Natural killer cell (primary cell): ENCODE measurements around the gene TMEM185B. TPM values are rescaled to one million over a fixed set of nuclear protein-coding genes. Genes with fewer than 3 reads are reported as not detected.

ENCODE experiments used
- ATAC-seq, 3 donors: fragments of 150-1000 bp in 2 of 3; fragments of 200-7000 bp in 1 of 3; cut with Tn5 transposase; 1 replicate in 1 of 3; 2 replicates in 2 of 3; pipeline ENCODE4 v1.10.0; 2021; ENCODE audit warnings: mild to moderate bottlenecking in 2 of 3, moderate library complexity in 2 of 3
- DNase-seq, 2 donors: peaks; one replicate each; pipeline versions ENCODE4 v3.0.0 to v3.0.0-alpha.2; 2013 to 2021; ENCODE audit warnings: mixed read lengths in 1 of 2
- H3K27ac ChIP-seq: one replicate; pipeline ENCODE4 v1.5.1; 2013; ENCODE audit warnings: mild to moderate bottlenecking, low read length
- H3K27me3 ChIP-seq: one replicate; pipeline ENCODE4 v1.6.1; 2013; ENCODE audit warnings: low read length; ENCODE audit not compliant: control insufficient read depth, insufficient read depth
- H3K36me3 ChIP-seq: one replicate; pipeline ENCODE4 v1.6.1; 2013; ENCODE audit warnings: low read length; ENCODE audit not compliant: control insufficient read depth, insufficient read depth
- H3K4me1 ChIP-seq: one replicate; pipeline ENCODE4 v1.6.1; 2013; ENCODE audit warnings: low read length; ENCODE audit not compliant: control insufficient read depth, insufficient read depth
- H3K4me3 ChIP-seq: one replicate; pipeline ENCODE4 v1.5.1; 2013; ENCODE audit warnings: low read length
- H3K9me3 ChIP-seq: one replicate; pipeline ENCODE4 v1.6.1; 2013; ENCODE audit warnings: low read length; ENCODE audit not compliant: control insufficient read depth, insufficient read depth
- H3K27ac Mint-ChIP-seq, 2 donors: one replicate each; pipeline ENCODE4 v1.8.0; 2022; ENCODE audit warnings: mild to moderate bottlenecking in 2 of 2, mixed read lengths in 2 of 2, moderate library complexity in 1 of 2
- H3K27me3 Mint-ChIP-seq, 2 donors: one replicate each; pipeline ENCODE4 v1.8.0; 2022; ENCODE audit warnings: low read depth in 2 of 2, mixed read lengths in 2 of 2
- H3K36me3 Mint-ChIP-seq: one replicate; pipeline ENCODE4 v1.8.0; 2022; ENCODE audit warnings: mixed read lengths
- H3K4me1 Mint-ChIP-seq, 2 donors: one replicate each; pipeline ENCODE4 v1.8.0; 2022; ENCODE audit warnings: mixed read lengths in 2 of 2
- H3K4me3 Mint-ChIP-seq: one replicate; pipeline ENCODE4 v1.8.0; 2022; ENCODE audit warnings: mild to moderate bottlenecking, moderate library complexity, mixed read lengths
- H3K9me3 Mint-ChIP-seq, 2 donors: one replicate each; pipeline ENCODE4 v1.8.0; 2022; ENCODE audit warnings: mixed read lengths in 2 of 2
- CTCF ChIP-seq: fragments of 200-600 bp; IDR thresholded peaks from one replicate; pipeline ENCODE4 v1.8.0; 2022; ENCODE audit warnings: antibody characterized with exemption
- WGBS: methylation state at CpG from one replicate; pipeline ENCODE4 v1.1.7; 2013; ENCODE audit warnings: missing lambda C conversion rate; ENCODE audit not compliant: insufficient coverage; 5-methylcytosine and 5-hydroxymethylcytosine counted together
- intact Hi-C: fragments of 100-400 bp; cut with micrococcal nuclease; formaldehyde crosslinking; loops from one replicate; pipeline ENCODE4 v1.14.2; 2022
- total RNA-seq, 4 donors: library from RNA; stranded (reverse); fragments of 120-200 nt in 1 of 4; gene quantifications; one replicate each; pipeline versions ENCODE4 v1.2.3 to v1.2.4, GENCODE V29; 2013 to 2022

TMEM185B gene
- total RNA-seq, 3 donors from 2014 or later (not counting 1 experiment from before 2014, with no cell fraction given) = 19.9 to 25.2 (median 19.9) TPM

- no peaks in the 10 kb centered on the region for H3K36me3 ChIP-seq
- H3K27me3 ChIP-seq = no peaks in the 10 kb centered on the region
- Mint-ChIP-seq H3K27ac (no peak overlapping the region), H3K27me3 (peaks cover 7 to 13% of the 10 kb centered on the region in 2 donors), H3K36me3 (no peaks in the 10 kb centered on the region), H3K9me3 (no peaks in the 10 kb centered on the region), H3K4me3 (no peak overlapping the region), H3K4me1 (peaks cover 37 to 44% of the 10 kb centered on the region in 2 donors)
- WGBS = 86% methylated on average over 3 of the region's 3 CpGs
- ATAC-seq = no peak
- intact Hi-C loops = no loop called here
- no peak overlapping the region for H3K27ac ChIP-seq
- H3K4me1 ChIP-seq = peaks cover 15% of the 10 kb centered on the region
- H3K9me3 ChIP-seq = no peaks in the 10 kb centered on the region
- DNase-seq = no peak
- no peak for TF ChIP-seq CTCF
- H3K4me3 ChIP-seq = no peak overlapping the region
Measured at GRCh38 chr2:120251078-120251477, 27.9 kb upstream of the TMEM185B start.

GRCh38 chr2:120250640-120251039, 27.4 kb upstream of the TMEM185B start:
- peaks cover 15% of the 10 kb centered on the region for H3K4me1 ChIP-seq
- no peaks in the 10 kb centered on the region for H3K36me3 Mint-ChIP-seq
- no peaks in the 10 kb centered on the region for H3K9me3 Mint-ChIP-seq
- H3K4me1 Mint-ChIP-seq = peaks cover 34 to 39% of the 10 kb centered on the region in 2 donors
- 97% methylated on average over 4 of the region's 4 CpGs for WGBS
- H3K27ac Mint-ChIP-seq = no peak overlapping the region
- no peak overlapping the region for H3K27ac ChIP-seq
- intact Hi-C loops = no loop called here
- no peak for TF ChIP-seq CTCF
- DNase-seq (no peak), ATAC-seq (no peak)
- H3K36me3 ChIP-seq = no peaks in the 10 kb centered on the region
- H3K4me3 ChIP-seq = no peak overlapping the region
- peaks cover 7 to 13% of the 10 kb centered on the region in 2 donors for H3K27me3 Mint-ChIP-seq
- no peak overlapping the region for H3K4me3 Mint-ChIP-seq
- H3K27me3 ChIP-seq = no peaks in the 10 kb centered on the region
- H3K9me3 ChIP-seq = no peaks in the 10 kb centered on the region

- WGBS = 80% methylated on average over 6 of the region's 6 CpGs
- no peaks in the 10 kb centered on the region for H3K27me3 ChIP-seq
- intact Hi-C loops = no loop called here
- DNase-seq = no peak
- Mint-ChIP-seq H3K9me3 (no peaks in the 10 kb centered on the region), H3K4me1 (peaks cover 12 to 13% of the 10 kb centered on the region in 2 donors), H3K4me3 (no peak overlapping the region), H3K27ac (no peak overlapping the region), H3K36me3 (no peaks in the 10 kb centered on the region), H3K27me3 (peaks cover 7 to 13% of the 10 kb centered on the region in 2 donors)
- H3K9me3 ChIP-seq = no peaks in the 10 kb centered on the region
- H3K36me3 ChIP-seq = no peaks in the 10 kb centered on the region
- H3K4me1 ChIP-seq = peaks cover 5% of the 10 kb centered on the region
- no peak overlapping the region for H3K4me3 ChIP-seq
- TF ChIP-seq CTCF = no peak
- no peak for ATAC-seq
- H3K27ac ChIP-seq = no peak overlapping the region
Measured at GRCh38 chr2:120247851-120248250, 24.7 kb upstream of the TMEM185B start.
